GM19372 (cell line): ENCODE measurements around the gene ATG4B.
A peak's percentile ranks its signal among the peaks of the same experiment; 100 is the strongest.

Experiments used
- ATAC-seq: cut with Tn5 transposase; IDR thresholded peaks from one replicate; pipeline ENCODE4 v1.9.1; 2021; ENCODE audit warnings: mild to moderate bottlenecking, low read depth, moderate library complexity; ENCODE audit not compliant: unreplicated experiment

The ATG4B gene

GRCh38 chr2:241637795-241638660, 535 bp downstream of the ATG4B start:
- peak; percentile 7 for ATAC-seq

- no peak for ATAC-seq
These were observed 1.4 kb downstream of the ATG4B start for GRCh38 chr2:241638940-241639339.

GRCh38 chr2:241639385-241639784, 1.9 kb downstream of the ATG4B start:
- ATAC-seq = no peak

DNA sequence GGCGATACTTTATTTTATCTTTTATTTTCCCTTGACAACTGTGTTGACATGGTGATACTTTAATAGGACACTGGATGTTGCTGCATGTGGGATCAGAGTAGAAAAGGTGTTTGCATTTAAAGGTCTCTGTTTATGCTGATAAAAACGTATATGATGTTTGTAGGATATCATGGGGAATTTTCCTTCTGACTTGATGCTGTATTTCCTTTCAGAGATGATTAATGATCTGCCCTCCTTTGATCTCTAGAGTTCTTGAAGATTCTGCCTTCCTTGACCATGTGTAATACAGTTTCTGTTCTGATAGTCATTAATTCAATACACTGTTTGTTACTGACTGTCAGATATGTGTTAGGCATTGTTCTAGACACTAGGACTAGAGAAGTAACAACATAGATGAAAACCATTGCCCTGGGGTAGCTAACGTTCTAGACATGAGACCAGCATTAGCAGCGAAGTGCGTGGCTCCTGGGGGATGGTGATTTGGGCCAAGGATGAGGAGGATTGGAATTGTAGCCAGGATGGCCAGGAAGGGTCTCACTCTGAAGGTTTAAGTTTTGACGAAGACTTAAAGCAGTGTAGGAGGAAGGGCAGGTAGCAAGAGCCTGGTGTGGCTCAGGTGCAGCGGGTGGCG, 2.8 kb downstream of the ATG4B start:
- ATAC-seq = no peak

- no peak for ATAC-seq
These were observed 4.1 kb downstream of the ATG4B start for GRCh38 chr2:241641631-241642030.

DNA sequence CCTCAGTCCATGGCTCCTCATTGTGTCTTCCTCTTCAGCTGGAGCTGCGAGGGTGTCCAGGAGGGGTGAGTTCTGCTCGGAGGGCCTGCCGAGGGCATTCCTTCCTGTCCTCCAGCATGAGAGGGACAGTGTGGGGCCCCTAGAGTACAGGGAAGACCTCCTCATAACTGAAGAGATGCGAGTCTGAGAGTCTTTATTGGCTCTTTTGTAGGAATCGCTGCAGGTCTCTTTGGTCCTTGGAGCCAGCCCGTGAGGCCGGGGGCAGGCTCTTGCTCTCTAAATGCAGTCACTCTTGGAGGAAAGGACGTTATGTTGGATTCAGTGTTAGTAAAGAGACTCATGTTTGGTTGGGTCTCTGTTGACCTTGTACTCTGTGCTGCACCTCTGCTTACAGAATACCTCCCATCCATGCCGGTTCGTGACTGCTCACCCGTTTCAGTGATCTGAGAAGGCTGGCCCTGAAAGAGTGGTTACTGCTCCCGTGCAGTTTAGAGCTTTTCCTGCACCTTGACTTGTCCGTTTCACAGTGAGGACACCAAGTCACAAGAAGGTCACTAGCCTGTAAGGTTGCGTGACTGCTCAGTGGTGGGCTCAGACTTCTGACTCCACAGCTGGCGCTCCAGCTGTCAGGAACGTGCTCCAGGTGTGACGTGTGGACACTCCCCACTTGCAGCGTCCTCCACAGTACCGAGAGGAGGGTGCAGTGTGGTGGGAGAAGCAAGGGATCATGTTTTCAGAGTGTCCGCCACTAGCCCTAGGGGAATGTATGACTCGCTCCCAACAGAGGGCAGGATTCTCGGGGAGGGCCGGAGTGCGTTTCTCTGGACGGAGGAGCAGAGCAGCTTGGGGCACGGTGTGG, 7.8 kb downstream of the ATG4B start:
- no peak for ATAC-seq

DNA sequence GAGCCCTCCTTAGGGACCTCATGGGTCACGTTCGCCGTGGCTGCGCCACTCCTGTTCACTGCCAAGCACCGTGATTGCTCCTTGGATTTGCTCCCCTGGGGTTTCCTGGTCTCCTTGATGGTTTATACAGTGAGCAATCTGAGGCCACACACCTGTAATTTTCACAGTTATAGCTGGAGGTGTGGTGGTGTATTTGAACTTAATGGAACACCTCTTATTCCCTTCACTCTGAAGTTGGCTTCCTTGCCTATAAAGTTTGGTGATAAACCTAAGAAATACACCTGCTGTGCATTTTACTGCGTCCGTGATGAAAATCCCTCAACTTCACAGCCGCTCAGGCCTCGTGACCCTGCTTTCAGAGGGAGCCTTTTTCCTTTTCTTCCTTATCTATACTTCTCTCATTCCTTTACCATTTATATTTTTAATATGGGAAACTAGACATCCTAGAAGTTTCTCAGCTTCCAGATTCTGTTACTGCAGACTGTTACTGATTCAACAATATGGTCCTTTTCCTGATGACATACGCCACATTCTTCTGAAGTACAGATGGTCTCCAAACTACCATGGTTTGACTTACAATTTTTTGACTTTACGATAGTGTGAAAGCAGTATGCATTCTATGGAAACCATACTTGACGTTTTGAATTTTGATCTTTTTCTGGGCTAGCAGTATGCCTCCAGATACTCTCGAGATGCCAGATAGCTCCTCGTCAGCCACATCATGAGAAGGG, 8.6 kb downstream of the ATG4B start:
- ATAC-seq = no peak

DNA sequence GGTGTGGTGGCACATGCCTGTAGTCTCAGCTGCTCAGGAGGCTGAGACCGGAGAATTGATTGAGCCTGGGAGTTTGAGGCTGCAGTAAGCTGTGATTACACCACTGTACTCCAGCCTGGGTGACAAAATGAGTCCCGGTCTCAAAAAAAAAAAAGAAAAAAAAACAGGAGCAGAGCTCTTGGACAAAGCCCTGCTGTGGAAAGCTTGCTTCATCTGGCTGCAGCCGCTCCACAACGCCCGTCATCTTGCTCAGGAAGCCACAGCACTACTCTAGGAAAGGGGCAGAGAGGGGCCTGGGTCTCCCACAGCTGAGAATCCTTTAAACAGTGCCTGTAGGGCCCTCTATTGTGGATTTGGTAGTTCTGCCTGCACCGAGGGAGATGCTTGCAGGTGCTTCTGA, 11.0 kb downstream of the ATG4B start:
- no peak for ATAC-seq

DNA sequence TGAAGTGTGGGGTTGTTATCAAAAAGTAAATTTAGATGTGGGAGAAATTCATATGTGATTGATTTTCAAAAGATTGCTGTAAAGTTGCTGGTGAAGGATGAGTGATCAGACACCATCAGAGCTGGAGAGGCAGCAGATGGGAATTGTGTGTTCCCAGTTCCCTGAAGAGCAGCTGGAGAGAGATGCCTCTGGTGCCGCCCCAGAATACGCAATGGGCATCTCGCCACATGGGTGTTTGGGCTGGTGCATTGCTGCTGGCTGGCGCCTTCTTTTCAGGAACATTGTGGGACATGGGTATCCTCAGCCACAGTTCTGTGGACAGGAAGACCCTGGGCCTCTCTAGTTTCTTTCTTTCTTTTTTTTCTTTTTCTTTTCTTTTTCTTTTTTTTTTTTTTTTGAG, 11.9 kb downstream of the ATG4B start:
- ATAC-seq = no peak

DNA sequence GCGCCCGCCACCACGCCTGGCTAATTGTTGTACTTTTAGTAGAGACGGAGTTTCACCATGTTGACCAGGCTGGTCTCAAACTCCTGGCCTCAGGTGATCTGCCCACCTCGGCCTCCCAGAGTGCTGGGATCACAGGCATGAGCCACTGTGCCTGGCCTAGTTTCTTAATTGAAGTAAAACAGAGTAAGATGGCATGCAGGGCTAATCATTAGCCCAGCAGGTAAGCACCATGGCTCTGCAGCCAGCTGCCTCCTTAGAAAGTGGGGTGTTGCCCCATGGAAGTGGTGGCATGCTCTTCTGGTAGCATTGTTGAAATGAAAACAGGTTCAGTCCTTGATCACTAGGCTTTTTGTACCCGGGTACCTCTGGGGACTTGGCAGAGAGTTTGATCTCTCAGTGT, 12.4 kb downstream of the ATG4B start:
- ATAC-seq = no peak

- ATAC-seq = no peak
These were observed 14.6 kb downstream of the ATG4B start for GRCh38 chr2:241652142-241652541.

GRCh38 chr2:241652722-241653121, 15.2 kb downstream of the ATG4B start:
- no peak for ATAC-seq

- ATAC-seq = no peak
These were observed 15.8 kb downstream of the ATG4B start for GRCh38 chr2:241653210-241653750.

- ATAC-seq = no peak
These were observed 17.1 kb downstream of the ATG4B start for GRCh38 chr2:241654551-241654950.

DNA sequence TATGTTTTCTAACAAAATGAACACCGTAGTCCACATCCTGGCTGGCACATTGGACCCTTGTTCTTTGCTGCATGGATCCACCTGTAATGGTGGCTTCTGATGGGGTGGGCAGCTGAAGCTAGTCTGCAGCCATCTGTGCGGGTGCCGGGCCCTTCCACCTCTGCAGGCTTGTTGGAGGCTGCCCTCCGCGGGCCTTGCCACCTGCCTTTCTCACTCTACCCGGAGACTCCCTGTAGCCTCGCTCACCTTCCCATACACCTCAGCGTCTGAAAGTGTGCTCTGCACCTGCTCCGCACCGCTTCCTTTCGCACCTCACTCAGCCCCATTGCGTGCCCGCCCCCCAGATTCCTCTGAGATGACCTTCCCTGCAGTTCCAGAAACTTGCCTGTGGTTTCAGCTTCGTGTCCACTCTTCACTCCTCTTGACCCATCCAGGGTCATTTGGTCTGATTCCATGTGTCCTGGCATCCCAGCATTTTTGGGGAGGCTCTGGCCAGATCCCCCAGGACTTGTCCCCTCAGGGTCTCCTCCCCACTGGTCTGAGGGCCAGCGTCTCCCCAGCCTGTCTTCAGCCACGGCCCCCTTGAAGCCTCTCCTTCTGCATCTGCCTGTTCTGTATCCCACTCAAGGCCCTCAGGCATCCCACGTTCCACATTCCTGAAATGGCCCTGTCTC, 18.2 kb downstream of the ATG4B start:
- no peak for ATAC-seq

GRCh38 chr2:241656190-241656741, 18.8 kb downstream of the ATG4B start:
- ATAC-seq = no peak

DNA sequence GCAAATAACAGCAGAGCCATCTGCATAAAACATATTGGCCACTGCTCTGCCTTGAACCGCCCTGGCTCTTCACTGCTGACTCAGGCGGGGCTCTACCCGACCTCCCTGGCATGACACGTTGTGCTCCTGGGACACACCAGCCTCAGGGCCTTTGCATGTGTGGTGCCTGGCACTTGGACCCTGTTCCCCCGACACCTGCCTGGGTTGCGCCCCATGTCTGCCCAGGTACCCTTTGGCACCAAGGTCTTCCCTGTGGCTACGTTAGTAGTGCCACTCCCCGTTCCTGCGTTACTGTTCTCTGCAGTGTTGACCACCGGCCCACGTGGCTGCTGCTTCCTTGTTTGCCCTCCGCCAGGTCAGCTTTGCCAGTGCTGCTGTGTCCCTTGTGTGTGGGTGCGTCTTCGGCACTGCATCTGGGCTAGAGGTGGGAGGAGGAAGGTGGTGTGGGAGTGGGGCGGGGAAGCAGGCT, 20.3 kb downstream of the ATG4B start:
- no peak for ATAC-seq

DNA sequence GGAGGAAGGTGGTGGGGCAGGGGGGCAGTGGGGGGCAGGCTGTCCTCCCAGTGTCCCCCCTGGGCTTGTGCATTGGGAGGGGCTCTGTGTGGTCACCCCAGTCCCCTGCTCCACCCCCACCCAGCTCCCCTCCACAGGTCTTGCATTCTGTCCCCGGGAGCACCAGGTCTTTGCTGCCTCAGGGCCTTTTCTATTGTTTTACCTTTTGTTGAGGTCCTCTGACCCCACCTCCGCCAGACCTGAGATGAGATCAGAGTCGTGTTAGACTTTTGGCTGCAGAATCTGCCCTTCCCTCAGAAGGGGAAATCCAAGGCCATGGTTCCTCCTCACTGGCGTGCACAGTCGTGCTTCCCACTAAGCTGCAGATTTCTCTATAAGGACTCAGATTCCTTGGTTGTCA, 20.8 kb downstream of the ATG4B start:
- no peak for ATAC-seq

- ATAC-seq = no peak
These were observed 21.8 kb downstream of the ATG4B start for GRCh38 chr2:241659150-241659739.
